Vagina (tissue), 2 donors: Measurements from ENCODE around the gene PRR19. TPM values are rescaled to one million over a fixed set of nuclear protein-coding genes. Genes with fewer than 3 reads are reported as not detected.

ENCODE experiments used
- DNase-seq, 2 donors: peaks; one replicate each; pipeline ENCODE4 v3.0.0-alpha.2; 2017; ENCODE audit errors: extremely low spot score in 2 of 2
- H3K27ac ChIP-seq: fragments of 200-600 bp; sonication (generic); one replicate; pipeline ENCODE4 v1.5.1; 2019
- H3K27me3 ChIP-seq: fragments of 200-600 bp; sonication (generic); one replicate; pipeline ENCODE4 v1.5.1; 2019
- H3K36me3 ChIP-seq, 2 donors: fragments of 200-600 bp; sonication (generic); one replicate each; pipeline ENCODE4 v1.5.1; 2017 to 2019
- H3K4me1 ChIP-seq: fragments of 200-600 bp; sonication (generic); one replicate; pipeline ENCODE4 v1.5.1; 2019
- H3K4me3 ChIP-seq, 2 donors: fragments of 200-600 bp; sonication (generic); 1 replicate in 1 of 2; 2 replicates in 1 of 2; pipeline ENCODE4 v1.5.1; 2016 to 2019
- H3K9me3 ChIP-seq: fragments of 200-600 bp; sonication (generic); one replicate; pipeline ENCODE4 v1.5.1; 2019
- POLR2A ChIP-seq, 2 donors: fragments of 450-650 bp; IDR thresholded peaks; one replicate each; pipeline ENCODE4 v1.6.1; 2017; ENCODE audit warnings: antibody characterized with exemption in 2 of 2, mild to moderate bottlenecking in 2 of 2, moderate library complexity in 2 of 2
- POLR2AphosphoS5 ChIP-seq, 2 donors: sonication (generic); formaldehyde crosslinking; IDR thresholded peaks; one replicate each; pipeline ENCODE4 v1.9.0; 2017; ENCODE audit warnings: antibody characterized with exemption in 2 of 2, mild to moderate bottlenecking in 2 of 2, low read depth in 1 of 2; ENCODE audit not compliant: insufficient read depth in 1 of 2
- intact Hi-C: fragments of 100-400 bp; cut with DNase I; formaldehyde crosslinking; loops from one replicate; pipeline ENCODE4 v1.15.1; 2023
- total RNA-seq: library from RNA; depleted of rRNA; stranded (reverse); fragments of >200 nt; gene quantifications from one replicate; pipeline ENCODE4 v1.2.3, GENCODE V29; 2016
- TF ChIP-seq, protein P1 (sequence below), 3 experiments: fragments of 450-650 bp in 2 of 3; fragments of 200-600 bp in 1 of 3; sonication (generic) in 1 of 3; IDR thresholded peaks; one replicate each; pipeline ENCODE4 v1.5.1; 2017 to 2019; ENCODE audit warnings: antibody characterized with exemption in 3 of 3, mild to moderate bottlenecking in 2 of 3, moderate library complexity in 2 of 3

PRR19 gene
- total RNA-seq, 1 donor from 2014 or later: not detected

GRCh38 chr19:42270346-42271044 is 31.4 kb upstream of the PRR19 start:
- peak overlapping the region; percentile 97 for H3K27ac ChIP-seq
- TF ChIP-seq POLR2AphosphoS5 (IDR thresholded peaks at IDR 0.05; ENCODE audit: insufficient read depth in 1 of 2, low read depth in 1 of 2): peak; percentile 50 to 73
- no peak for TF ChIP-seq POLR2A (IDR thresholded peaks at IDR 0.05)
- H3K36me3 ChIP-seq: peaks cover 0 to 28% of the 10 kb centered on the region in 2 donors
- no peak for DNase-seq
- intact Hi-C loops: no loop called here
- H3K9me3 ChIP-seq: no peaks in the 10 kb centered on the region
- H3K4me3 ChIP-seq: peak overlapping the region; percentile 76
- peaks cover 57% of the 10 kb centered on the region for H3K4me1 ChIP-seq
- H3K27me3 ChIP-seq: no peaks in the 10 kb centered on the region

- H3K4me1 ChIP-seq: peaks cover 62% of the 10 kb centered on the region
Measured at GRCh38 chr19:42271045-42271419, 30.9 kb upstream of the PRR19 start.

GRCh38 chr19:42271861-42272534 is 29.9 kb upstream of the PRR19 start:
- intact Hi-C loops: no loop called here
- Histone ChIP-seq H3K4me3 (no peak overlapping the region), H3K27me3 (no peaks in the 10 kb centered on the region), H3K9me3 (no peaks in the 10 kb centered on the region), H3K27ac (peak overlapping the region; percentile 97), H3K4me1 (peaks cover 71% of the 10 kb centered on the region), H3K36me3 (peaks cover 0 to 28% of the 10 kb centered on the region in 2 donors)
- TF ChIP-seq POLR2AphosphoS5 (IDR thresholded peaks at IDR 0.05; ENCODE audit: insufficient read depth in 1 of 2, low read depth in 1 of 2): no peak
- TF ChIP-seq, protein P1, sequence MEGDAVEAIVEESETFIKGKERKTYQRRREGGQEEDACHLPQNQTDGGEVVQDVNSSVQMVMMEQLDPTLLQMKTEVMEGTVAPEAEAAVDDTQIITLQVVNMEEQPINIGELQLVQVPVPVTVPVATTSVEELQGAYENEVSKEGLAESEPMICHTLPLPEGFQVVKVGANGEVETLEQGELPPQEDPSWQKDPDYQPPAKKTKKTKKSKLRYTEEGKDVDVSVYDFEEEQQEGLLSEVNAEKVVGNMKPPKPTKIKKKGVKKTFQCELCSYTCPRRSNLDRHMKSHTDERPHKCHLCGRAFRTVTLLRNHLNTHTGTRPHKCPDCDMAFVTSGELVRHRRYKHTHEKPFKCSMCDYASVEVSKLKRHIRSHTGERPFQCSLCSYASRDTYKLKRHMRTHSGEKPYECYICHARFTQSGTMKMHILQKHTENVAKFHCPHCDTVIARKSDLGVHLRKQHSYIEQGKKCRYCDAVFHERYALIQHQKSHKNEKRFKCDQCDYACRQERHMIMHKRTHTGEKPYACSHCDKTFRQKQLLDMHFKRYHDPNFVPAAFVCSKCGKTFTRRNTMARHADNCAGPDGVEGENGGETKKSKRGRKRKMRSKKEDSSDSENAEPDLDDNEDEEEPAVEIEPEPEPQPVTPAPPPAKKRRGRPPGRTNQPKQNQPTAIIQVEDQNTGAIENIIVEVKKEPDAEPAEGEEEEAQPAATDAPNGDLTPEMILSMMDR (IDR thresholded peaks at IDR 0.05): no peak
- TF ChIP-seq POLR2A (IDR thresholded peaks at IDR 0.05): no peak
- no peak for DNase-seq

More at GRCh38 chr19:42271045-42271419, 30.9 kb upstream of the PRR19 start:
- intact Hi-C loops: no loop called here
- peak overlapping the region; percentile 97 for H3K27ac ChIP-seq
- H3K27me3 ChIP-seq: no peaks in the 10 kb centered on the region
- no peaks in the 10 kb centered on the region for H3K9me3 ChIP-seq
- peak overlapping the region; percentile 76 for H3K4me3 ChIP-seq
- TF ChIP-seq, protein P1 (IDR thresholded peaks at IDR 0.05): no peak
- no peak for TF ChIP-seq POLR2A (IDR thresholded peaks at IDR 0.05)
- no peak for TF ChIP-seq POLR2AphosphoS5 (IDR thresholded peaks at IDR 0.05; ENCODE audit: insufficient read depth in 1 of 2, low read depth in 1 of 2)
- H3K36me3 ChIP-seq: peaks cover 0 to 28% of the 10 kb centered on the region in 2 donors
- no peak for DNase-seq

- no peak for DNase-seq
- peaks cover 74% of the 10 kb centered on the region for H3K4me1 ChIP-seq
Measured at GRCh38 chr19:42272535-42272897, 29.4 kb upstream of the PRR19 start.

DNA sequence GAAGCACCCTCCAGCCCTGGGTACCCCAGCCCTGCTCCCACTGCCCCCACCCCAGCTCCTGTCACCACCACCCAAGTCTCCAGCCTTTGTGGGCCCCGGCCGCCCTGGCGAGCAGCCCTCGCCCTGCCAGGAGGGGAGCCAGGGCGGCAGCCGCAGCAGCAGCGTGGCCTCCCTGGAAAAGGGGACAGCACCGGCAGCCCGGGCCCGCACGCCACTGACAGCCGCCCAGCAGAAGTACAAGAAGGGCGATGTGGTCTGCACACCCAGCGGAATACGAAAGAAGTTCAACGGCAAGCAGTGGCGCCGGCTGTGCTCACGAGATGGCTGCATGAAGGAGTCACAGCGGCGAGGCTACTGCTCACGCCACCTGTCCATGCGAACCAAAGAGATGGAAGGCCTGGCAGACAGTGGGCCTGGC is 28.9 kb upstream of the PRR19 start:
- Histone ChIP-seq H3K36me3 (peaks cover 0 to 28% of the 10 kb centered on the region in 2 donors), H3K9me3 (no peaks in the 10 kb centered on the region), H3K4me3 (no peak overlapping the region), H3K4me1 (peaks cover 74% of the 10 kb centered on the region), H3K27me3 (no peaks in the 10 kb centered on the region), H3K27ac (no peak overlapping the region)
- TF ChIP-seq POLR2AphosphoS5 (IDR thresholded peaks at IDR 0.05; ENCODE audit: insufficient read depth in 1 of 2, low read depth in 1 of 2) (no peak), POLR2A (IDR thresholded peaks at IDR 0.05) (no peak)
- TF ChIP-seq, protein P1 (IDR thresholded peaks at IDR 0.05): no peak
- no peak for DNase-seq
- intact Hi-C loops: no loop called here

More at GRCh38 chr19:42272535-42272897, 29.4 kb upstream of the PRR19 start:
- Histone ChIP-seq H3K4me3 (no peak overlapping the region), H3K36me3 (peaks cover 0 to 28% of the 10 kb centered on the region in 2 donors), H3K27ac (no peak overlapping the region), H3K9me3 (no peaks in the 10 kb centered on the region), H3K27me3 (no peaks in the 10 kb centered on the region)
- intact Hi-C loops: no loop called here
- no peak for TF ChIP-seq POLR2A (IDR thresholded peaks at IDR 0.05)
- TF ChIP-seq POLR2AphosphoS5 (IDR thresholded peaks at IDR 0.05; ENCODE audit: insufficient read depth in 1 of 2, low read depth in 1 of 2): no peak
